Large intestine (tissue), 3 donors: ENCODE measurements around the gene TXNL1. TPM values are rescaled to one million over a fixed set of nuclear protein-coding genes. Genes with fewer than 3 reads are reported as not detected.
A peak's percentile ranks its signal among the peaks of the same experiment; 100 is the strongest.

Experiments
- DNase-seq, 2 donors: peaks; one replicate each; pipeline versions ENCODE4 v3.0.0 to v3.0.0-alpha.2; 2013
- H3K27ac ChIP-seq: one replicate; pipeline ENCODE4 v1.5.1; 2013; ENCODE audit warnings: low read length
- H3K27me3 ChIP-seq: 2 replicates; pipeline ENCODE4 v1.6.1; 2013; ENCODE audit warnings: low read length; ENCODE audit not compliant: control insufficient read depth, insufficient read depth
- H3K36me3 ChIP-seq: 2 replicates; pipeline ENCODE4 v1.6.1; 2013; ENCODE audit warnings: low read length; ENCODE audit not compliant: control insufficient read depth, insufficient read depth
- H3K4me1 ChIP-seq: one replicate; pipeline ENCODE4 v1.6.1; 2013; ENCODE audit warnings: low read length; ENCODE audit not compliant: control insufficient read depth, insufficient read depth
- H3K4me3 ChIP-seq: one replicate; pipeline ENCODE4 v1.5.1; 2013; ENCODE audit warnings: low read length
- H3K9me3 ChIP-seq: one replicate; pipeline ENCODE4 v1.6.1; 2013; ENCODE audit warnings: mild to moderate bottlenecking, low read depth, low read length, moderate library complexity; ENCODE audit not compliant: control insufficient read depth
- WGBS: methylation state at CpG from one replicate; pipeline ENCODE4 v1.1.5; 2013; ENCODE audit warnings: low lambda C conversion rate; ENCODE audit not compliant: insufficient coverage; 5-methylcytosine and 5-hydroxymethylcytosine counted together
- polyA plus RNA-seq: library from polyadenylated mRNA; unstranded; fragments of 120-200 nt; gene quantifications from one replicate; pipeline ENCODE4 v1.2.1, GENCODE V29; 2013

The TXNL1 gene
- polyA plus RNA-seq, 1 donor = 67.2 TPM

DNA sequence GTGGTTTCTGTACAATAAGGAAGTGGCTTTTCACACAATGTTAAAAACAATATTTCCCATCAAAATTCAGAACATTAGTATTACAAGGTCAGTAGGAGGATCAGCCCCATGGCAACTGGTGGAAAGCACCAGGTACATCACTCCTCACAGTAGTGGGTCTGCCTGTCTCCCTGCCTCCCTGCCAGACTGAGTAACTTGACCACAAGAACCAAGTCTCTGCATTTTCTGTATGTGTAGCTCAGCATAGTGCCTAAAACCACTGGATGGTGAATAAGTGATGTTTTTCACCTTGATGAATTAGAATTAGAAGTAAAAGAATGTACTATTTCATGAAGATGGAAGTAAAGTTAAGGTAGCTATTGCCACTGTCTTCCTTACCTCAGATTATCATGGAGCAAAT lies 8.7 kb upstream of the TXNL1 start:
- Histone ChIP-seq H3K4me3 (no peak overlapping the region), H3K4me1 (peaks cover 2% of the 10 kb centered on the region), H3K27ac (no peak overlapping the region), H3K27me3 (no peaks in the 10 kb centered on the region), H3K36me3 (no peaks in the 10 kb centered on the region), H3K9me3 (no peaks in the 10 kb centered on the region)
- no peak for DNase-seq

DNA sequence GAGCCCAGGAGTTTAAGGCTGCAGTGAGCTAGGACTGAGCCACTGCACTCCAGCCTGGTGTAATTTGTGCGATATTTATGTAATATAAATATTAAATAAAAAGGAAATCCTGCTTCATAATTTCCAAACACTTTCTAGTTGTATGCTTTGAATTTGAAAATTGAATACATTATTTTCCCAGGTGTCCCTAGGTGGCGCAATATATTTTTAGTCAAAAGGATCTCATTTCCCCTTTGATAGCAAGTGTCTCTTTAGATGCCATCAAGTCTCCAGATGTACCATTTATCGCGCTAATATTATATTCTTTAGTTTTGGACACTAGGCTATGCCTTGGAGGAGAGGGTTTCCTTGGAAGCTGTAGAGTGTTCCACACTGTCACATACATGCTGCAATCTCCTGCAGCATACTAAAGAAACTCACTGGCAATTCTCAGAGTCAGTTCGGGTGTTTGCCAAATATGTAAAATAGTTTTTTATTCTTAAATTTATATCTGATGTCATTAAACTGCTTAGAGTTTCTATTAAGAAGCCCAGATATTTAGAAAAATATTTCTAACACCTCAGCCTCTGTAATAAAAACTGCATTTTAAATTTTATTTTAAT lies 7.1 kb upstream of the TXNL1 start:
- no peak for DNase-seq
- H3K4me1 ChIP-seq = no peaks in the 10 kb centered on the region
- H3K27ac ChIP-seq = no peak overlapping the region
- H3K9me3 ChIP-seq = no peaks in the 10 kb centered on the region
- no peaks in the 10 kb centered on the region for H3K36me3 ChIP-seq
- H3K4me3 ChIP-seq = no peak overlapping the region
- WGBS = no CpG with 5 or more reads among the region's 5 CpGs
- no peaks in the 10 kb centered on the region for H3K27me3 ChIP-seq

DNA sequence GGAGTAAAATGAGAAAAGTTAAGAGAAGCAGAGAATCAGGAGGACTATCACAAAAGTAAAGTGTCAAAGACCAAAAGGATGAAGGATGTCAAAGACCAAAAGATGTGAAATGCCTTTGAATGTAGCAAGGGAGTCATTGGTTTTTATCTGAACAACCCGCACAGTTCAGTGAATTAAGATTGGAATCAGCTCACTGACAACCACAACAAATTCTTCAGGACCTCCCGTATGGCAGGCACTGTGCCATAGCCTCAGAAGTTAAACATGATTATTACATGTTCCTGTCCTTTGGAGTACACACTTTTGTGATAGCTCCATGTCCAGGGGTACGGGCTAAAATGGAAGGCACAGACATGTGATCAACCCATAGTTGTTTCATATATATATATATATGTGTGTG lies 5.0 kb upstream of the TXNL1 start:
- H3K4me1 ChIP-seq = no peaks in the 10 kb centered on the region
- no CpG with 5 or more reads among the region's 3 CpGs for WGBS
- H3K36me3 ChIP-seq = no peaks in the 10 kb centered on the region
- H3K4me3 ChIP-seq = no peak overlapping the region
- no peaks in the 10 kb centered on the region for H3K9me3 ChIP-seq
- DNase-seq = no peak
- no peak overlapping the region for H3K27ac ChIP-seq
- no peaks in the 10 kb centered on the region for H3K27me3 ChIP-seq

DNA sequence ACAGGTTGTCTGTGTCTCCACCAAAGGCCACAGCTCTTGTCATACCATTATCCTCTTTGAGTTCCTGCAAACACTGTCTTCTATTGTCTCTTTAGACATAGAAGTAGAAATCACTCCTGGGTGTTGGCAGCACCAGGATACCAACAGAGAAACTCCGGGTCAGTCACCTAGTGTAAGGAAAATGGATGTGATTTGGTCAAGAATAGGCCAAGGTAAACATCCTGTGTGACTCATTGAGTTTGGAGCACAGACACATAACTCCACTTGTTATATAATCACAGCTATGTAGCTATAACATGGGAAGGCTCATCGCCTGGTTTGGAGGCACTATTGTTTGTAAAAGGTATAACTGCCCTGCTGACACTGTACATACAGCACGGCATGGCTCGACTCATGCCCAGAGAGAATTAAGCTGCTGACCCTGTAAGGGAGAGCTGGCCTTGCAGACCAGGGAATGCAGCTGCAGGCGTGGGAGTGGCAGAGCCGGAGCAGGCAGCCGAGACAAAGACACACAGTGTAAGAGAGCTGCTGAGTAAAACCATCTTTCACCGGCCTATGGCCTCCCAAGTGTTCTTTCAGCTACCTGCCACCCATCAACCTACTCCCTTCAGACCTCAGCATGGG lies 3.4 kb upstream of the TXNL1 start:
- no peaks in the 10 kb centered on the region for H3K36me3 ChIP-seq
- H3K4me3 ChIP-seq = no peak overlapping the region
- H3K4me1 ChIP-seq = no peaks in the 10 kb centered on the region
- 90% methylated on average over 2 of the region's 8 CpGs for WGBS
- no peak for DNase-seq
- no peaks in the 10 kb centered on the region for H3K9me3 ChIP-seq
- no peaks in the 10 kb centered on the region for H3K27me3 ChIP-seq
- H3K27ac ChIP-seq = no peak overlapping the region

DNA sequence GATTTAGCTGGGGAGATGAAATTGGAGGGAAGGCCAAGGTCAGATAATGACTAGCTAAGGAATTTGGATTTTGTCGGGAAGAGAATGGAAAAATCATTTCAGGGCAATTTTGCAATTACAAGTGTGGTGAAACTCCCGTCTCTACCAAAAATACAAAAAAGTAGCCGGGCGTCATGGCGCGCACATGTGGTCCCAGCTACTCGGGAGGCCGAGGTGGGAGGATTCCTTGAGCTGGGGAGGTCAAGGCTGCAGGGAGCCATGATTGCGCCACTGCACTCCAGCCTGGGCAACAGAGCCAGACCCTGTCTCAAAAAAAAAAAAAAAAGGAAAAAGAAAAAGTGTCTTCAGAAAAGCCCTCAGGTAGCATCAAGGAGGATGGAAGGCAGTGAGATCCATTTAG lies 1.2 kb upstream of the TXNL1 start:
- no CpG with 5 or more reads among the region's 9 CpGs for WGBS

DNA sequence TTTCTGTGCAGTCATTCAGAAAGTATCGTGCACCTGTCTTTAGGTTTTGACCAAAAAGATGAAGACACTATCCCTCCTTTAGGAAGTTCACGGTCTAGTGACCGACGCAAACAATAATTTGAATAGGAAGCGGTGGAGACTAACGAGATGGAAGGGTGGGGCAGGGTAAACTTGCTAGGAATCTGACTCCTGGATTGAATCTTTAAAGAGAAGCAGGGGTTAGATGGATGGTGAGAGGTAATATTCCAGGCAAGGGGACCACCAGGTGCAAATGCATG lies 651 bp upstream of the TXNL1 start:
- Histone ChIP-seq H3K36me3 (peaks cover 4% of the 10 kb centered on the region), H3K9me3 (no peaks in the 10 kb centered on the region), H3K4me1 (no peaks in the 10 kb centered on the region), H3K4me3 (peak overlapping the region; percentile 64), H3K27me3 (no peaks in the 10 kb centered on the region), H3K27ac (peak overlapping the region; percentile 89)
- whole genome bisulfite sequencing = no CpG with 5 or more reads among the region's 6 CpGs
- DNase-seq = no peak

More for the DNA sequence above, 1.2 kb upstream of the TXNL1 start:
- Histone ChIP-seq H3K36me3 (peaks cover 4% of the 10 kb centered on the region), H3K27me3 (no peaks in the 10 kb centered on the region), H3K9me3 (no peaks in the 10 kb centered on the region), H3K4me3 (no peak overlapping the region), H3K4me1 (no peaks in the 10 kb centered on the region), H3K27ac (no peak overlapping the region)
- DNase-seq = no peak

DNA sequence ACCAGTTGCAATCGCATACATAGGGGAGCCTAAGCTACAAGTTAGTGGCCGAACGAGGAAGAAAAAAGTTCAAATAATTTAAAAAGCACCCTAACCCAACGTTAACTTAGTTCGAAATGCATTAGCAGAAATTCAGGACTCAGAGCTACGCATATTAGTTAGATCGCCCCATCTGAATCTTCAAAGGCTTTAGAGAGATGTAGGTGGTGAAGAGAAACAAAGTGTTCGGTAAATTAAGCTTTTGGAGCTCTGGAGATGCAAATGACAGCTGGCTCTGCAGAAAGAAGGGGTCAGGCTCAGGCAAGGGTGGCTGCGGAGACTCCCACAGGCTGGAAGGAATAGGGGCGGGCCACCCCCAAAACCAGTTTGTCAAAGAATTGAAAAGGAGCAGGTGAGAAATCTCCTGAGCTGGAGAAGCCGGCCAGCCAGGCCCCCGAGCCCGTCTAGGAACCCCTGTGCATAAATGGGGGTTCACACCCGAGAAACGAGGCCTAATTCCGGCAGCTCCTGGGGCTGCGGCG lies 621 bp downstream of the TXNL1 start:
- peaks cover 4% of the 10 kb centered on the region for H3K36me3 ChIP-seq
- H3K27ac ChIP-seq = peak overlapping the region; percentile 92
- peak overlapping the region; percentile 94 for H3K4me3 ChIP-seq
- peak in 1 of 2 donors; percentile 20 for DNase-seq
- no peaks in the 10 kb centered on the region for H3K4me1 ChIP-seq
- H3K9me3 ChIP-seq = no peaks in the 10 kb centered on the region
- 0% methylated on average over 1 of the region's 18 CpGs for WGBS
- H3K27me3 ChIP-seq = no peaks in the 10 kb centered on the region

DNA sequence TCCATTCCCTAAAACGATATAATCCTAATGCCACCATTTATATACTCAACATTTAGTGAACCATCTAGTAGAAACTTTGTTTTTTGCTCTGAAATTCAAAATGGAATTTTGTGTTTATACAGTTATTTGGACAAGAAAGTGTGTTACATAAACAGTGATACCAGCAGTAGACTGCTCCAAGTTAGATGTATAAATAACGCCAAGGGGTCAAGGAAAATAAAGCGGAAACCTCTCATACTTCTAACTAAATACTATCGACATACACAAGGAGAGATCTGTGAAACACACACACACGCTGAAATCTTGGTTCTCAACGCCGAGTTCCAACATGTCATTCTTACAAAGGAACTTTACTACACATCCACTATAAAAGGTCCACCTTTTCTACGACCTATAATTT lies 1.2 kb downstream of the TXNL1 start:
- peak in 1 of 2 donors; percentile 31 for DNase-seq
- H3K36me3 ChIP-seq = peaks cover 4% of the 10 kb centered on the region
- no peaks in the 10 kb centered on the region for H3K9me3 ChIP-seq
- H3K4me1 ChIP-seq = peaks cover 3% of the 10 kb centered on the region
- H3K4me3 ChIP-seq = peak overlapping the region; percentile 94
- H3K27me3 ChIP-seq = no peaks in the 10 kb centered on the region
- WGBS = no CpG with 5 or more reads among the region's 8 CpGs
- peak overlapping the region; percentile 92 for H3K27ac ChIP-seq

DNA sequence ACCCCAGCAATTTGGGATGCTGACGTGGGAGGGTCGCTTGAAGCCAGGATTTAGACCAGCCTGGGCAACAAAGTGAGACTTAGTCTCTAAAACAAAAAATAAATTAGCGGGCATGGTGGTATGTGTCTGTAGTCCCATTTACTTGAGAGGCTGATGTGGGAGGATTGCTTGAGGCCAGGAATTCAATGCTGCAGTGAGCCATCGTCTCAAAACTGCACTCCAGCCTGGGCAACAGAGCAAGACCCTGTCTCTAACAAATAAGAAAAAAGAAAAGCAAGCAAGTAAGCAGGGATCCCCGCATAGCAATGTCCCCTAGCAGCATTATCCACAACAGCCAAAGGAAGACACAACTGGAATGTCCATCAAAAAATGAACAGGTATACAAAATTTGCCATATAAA lies 3.4 kb downstream of the TXNL1 start:
- no peak overlapping the region for H3K27ac ChIP-seq
- no peaks in the 10 kb centered on the region for H3K9me3 ChIP-seq
- no peak overlapping the region for H3K4me3 ChIP-seq
- WGBS = 100% methylated on average over 1 of the region's 5 CpGs
- H3K36me3 ChIP-seq = peaks cover 4% of the 10 kb centered on the region
- DNase-seq = no peak
- peaks cover 3% of the 10 kb centered on the region for H3K4me1 ChIP-seq
- H3K27me3 ChIP-seq = no peaks in the 10 kb centered on the region

DNA sequence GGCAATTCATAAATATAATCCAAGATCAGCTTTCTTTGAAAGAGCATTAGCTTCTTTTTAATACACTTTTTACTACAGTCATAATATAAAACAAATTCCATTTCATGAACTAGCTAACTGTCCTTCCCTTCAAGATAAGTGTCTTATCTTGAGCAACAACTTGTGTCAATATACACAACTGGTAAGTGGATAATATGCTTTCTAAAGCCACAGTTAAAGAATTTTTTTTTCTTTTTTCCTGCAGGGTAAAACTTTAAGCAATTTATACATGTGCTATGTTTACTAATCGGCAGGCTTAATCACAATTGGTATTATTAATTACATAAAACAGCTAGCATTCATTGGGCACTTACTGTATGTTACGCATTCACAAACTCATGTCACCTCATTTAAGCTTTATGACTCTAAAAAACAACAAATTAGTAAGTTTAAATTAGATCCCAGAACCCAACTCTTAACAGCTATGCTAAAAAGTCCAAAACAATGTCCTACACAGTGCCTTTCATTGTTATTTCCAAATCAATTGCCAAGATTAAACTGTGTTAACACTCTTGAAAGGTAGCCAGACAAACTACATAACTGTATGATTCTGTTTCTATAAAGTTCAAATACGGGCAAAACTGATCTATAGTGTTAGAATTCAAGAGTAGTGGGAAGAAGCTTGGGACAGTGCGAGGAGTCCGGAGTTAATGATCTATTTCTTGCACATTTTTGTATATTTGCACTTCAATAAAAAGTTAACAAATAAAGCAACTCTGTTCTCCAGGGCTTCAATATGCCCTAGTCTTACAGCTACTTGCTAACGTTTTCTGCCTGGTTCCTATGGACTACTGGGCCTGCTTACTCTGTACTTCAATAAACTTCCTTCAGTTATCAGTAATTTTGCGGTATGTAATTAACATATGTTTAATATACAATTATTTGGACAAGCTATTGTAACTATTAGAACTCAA lies 6.0 kb downstream of the TXNL1 start:
- Histone ChIP-seq H3K9me3 (no peaks in the 10 kb centered on the region), H3K36me3 (peaks cover 4% of the 10 kb centered on the region), H3K4me1 (peaks cover 3% of the 10 kb centered on the region), H3K4me3 (no peak overlapping the region), H3K27me3 (no peaks in the 10 kb centered on the region), H3K27ac (no peak overlapping the region)
- 81% methylated on average over 3 of the region's 7 CpGs for WGBS
- DNase-seq = no peak
